Umbilical cord (tissue), 2 donors: ENCODE measurements around the gene MOB3B. TPM values are rescaled to one million over a fixed set of nuclear protein-coding genes. Genes with fewer than 3 reads are reported as not detected.

Experiments
- DNase-seq: peaks from one replicate; pipeline ENCODE4 v3.0.0-alpha.2; 2015; ENCODE audit warnings: low spot score
- total RNA-seq: library from RNA; depleted of rRNA; stranded (reverse); fragments of >200 nt; gene quantifications from one replicate; pipeline ENCODE4 v1.2.3, GENCODE V29; 2014; ENCODE audit warnings: low replicate concordance; ENCODE audit not compliant: insufficient read depth

Gene MOB3B
- total RNA-seq, 1 donor from 2014 or later = 5.8 TPM

- no peak for DNase-seq
Measured at GRCh38 chr9:27291292-27291691, 238.3 kb downstream of the MOB3B start.

GRCh38 chr9:27282269-27282668, 247.3 kb downstream of the MOB3B start:
- DNase-seq = no peak

GRCh38 chr9:27280860-27281259, 248.8 kb downstream of the MOB3B start:
- DNase-seq = peak; percentile 9

GRCh38 chr9:27280249-27280648, 249.4 kb downstream of the MOB3B start:
- DNase-seq = no peak

- DNase-seq = no peak
Measured at GRCh38 chr9:27279611-27280010, 250.0 kb downstream of the MOB3B start.

GRCh38 chr9:27278374-27278773, 251.2 kb downstream of the MOB3B start:
- no peak for DNase-seq

DNA sequence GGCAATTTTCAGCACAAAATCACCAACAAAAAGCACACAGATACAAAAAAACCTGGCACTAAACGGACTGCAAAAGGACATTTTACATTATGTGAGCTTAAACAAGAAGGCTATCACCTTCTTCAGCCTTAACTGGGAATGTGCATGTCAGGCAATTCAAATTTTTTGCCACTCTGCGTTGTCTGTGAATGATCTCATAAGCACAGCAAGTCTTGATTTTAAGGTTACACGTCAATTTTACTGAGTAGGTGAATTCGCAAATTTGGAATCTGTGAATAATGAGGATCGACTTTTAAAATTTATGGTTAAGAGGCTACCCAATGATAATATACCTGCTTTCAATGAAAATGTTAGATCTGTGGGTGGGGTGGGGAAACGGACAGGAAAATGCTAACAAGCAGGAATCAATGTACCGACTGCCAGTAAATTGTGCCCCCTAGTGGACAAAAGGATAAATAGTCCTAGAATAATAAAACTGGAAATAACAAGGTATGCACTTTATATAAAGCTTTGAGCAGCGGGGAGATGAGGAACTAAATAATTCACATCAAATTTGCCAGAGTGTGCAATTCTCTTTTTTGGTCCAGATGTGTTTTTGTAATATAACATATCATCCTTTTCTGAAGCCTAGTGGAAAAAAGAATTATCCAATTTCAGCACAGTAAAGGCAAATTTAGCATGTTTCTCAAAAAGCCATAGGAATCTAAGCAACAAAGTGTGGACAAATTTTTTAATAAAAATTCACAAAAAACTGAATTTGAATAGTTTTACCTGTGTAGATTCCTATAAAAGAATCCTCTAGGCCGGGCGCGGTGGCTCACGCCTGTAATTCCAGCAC, 253.2 kb downstream of the MOB3B start:
- DNase-seq = peak; percentile 79

Other genes with a start within 250 kb of the MOB3B start
- not detected for gene EQTN, start 232.7 kb downstream of the MOB3B start, total RNA-seq
- 2.4 TPM for gene IFNK, start 5.5 kb downstream of the MOB3B start, total RNA-seq
- 19.3 TPM for gene C9orf72, start 43.7 kb upstream of the MOB3B start, total RNA-seq